ENCODE results near the gene SUSD6. TPM values are rescaled to one million over a fixed set of nuclear protein-coding genes. Genes with fewer than 3 reads are reported as not detected.

The SUSD6 gene
- total RNA-seq, 1 experiment from 2014 or later, result 3.7 TPM

DNA sequence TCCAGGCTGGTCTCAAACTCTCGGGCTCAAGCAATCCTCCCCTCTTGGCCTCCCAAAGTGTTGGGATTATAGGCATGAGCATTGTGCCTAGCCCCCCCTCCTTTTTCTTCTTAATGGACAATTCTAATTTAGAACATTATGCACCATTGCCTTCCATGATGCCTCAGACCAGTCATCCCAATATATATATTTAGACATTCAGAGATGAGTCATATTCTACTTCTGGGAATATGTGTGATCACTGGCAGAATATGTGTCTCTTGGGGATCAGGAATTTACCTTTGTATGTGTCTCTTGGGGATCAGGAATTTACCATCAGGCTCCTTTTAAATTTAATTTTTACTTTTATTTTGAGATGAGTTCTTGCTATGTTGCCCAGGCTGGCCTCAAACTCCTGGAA is 29.2 kb upstream of the SUSD6 start:
- Histone ChIP-seq H3K27ac (ENCODE audit: insufficient read length, low read depth, low read length) (no peak overlapping the region), H3K18ac (ENCODE audit: insufficient read length, low read depth, low read length) (no peak overlapping the region), H3K4me2 (ENCODE audit: insufficient read depth, insufficient read length, low read length) (no peak overlapping the region), H3K9me3 (ENCODE audit: control insufficient read depth, low read depth, low read length) (no peaks in the 10 kb centered on the region), H3K9ac (ENCODE audit: extremely low read depth, insufficient read length, low read length) (no peak overlapping the region), H2AFZ (ENCODE audit: low read length) (no peak overlapping the region), H3K27me3 (ENCODE audit: insufficient read depth, low read length) (no peaks in the 10 kb centered on the region), H3K23ac (ENCODE audit: insufficient read length, low read depth, low read length) (no peak overlapping the region), H2BK5ac (ENCODE audit: insufficient read length, low read length) (no peak overlapping the region), H4K91ac (ENCODE audit: insufficient read length, low read depth, low read length) (no peak overlapping the region), H2BK120ac (ENCODE audit: low read depth, low read length, poor library complexity, severe bottlenecking) (no peak overlapping the region), H3K4ac (ENCODE audit: low read depth, low read length) (no peak overlapping the region), H2BK15ac (ENCODE audit: low read depth, low read length) (no peak overlapping the region), H3K79me2 (ENCODE audit: insufficient read depth, low read length) (no peaks in the 10 kb centered on the region), H3K56ac (ENCODE audit: insufficient read length, low read depth, low read length) (no peak overlapping the region), H3K79me1 (ENCODE audit: insufficient read depth, low read depth, low read length, poor library complexity, severe bottlenecking) (no peaks in the 10 kb centered on the region), H2AK5ac (ENCODE audit: insufficient read length, low read length) (no peak overlapping the region), H3K4me1 (ENCODE audit: insufficient read depth, low read length) (no peaks in the 10 kb centered on the region), H3T11ph (ENCODE audit: low read length) (no peak overlapping the region), H3K14ac (ENCODE audit: insufficient read depth, low read length) (no peak overlapping the region), H2BK20ac (ENCODE audit: low read depth, low read length, poor library complexity, severe bottlenecking) (no peak overlapping the region), H3K23me2 (ENCODE audit: insufficient read length, low read depth, low read length, poor library complexity, severe bottlenecking) (no peaks in the 10 kb centered on the region), H4K20me1 (ENCODE audit: control insufficient read depth, insufficient read depth, insufficient read length) (no peaks in the 10 kb centered on the region), H4K8ac (replicated peaks; ENCODE audit: insufficient read length, low read depth, low read length) (no peak overlapping the region), H4K5ac (ENCODE audit: insufficient read length, low read depth, low read length) (no peak overlapping the region), H2BK12ac (ENCODE audit: insufficient read length, low read depth, low read length) (no peak overlapping the region)
- TF ChIP-seq, protein P1, sequence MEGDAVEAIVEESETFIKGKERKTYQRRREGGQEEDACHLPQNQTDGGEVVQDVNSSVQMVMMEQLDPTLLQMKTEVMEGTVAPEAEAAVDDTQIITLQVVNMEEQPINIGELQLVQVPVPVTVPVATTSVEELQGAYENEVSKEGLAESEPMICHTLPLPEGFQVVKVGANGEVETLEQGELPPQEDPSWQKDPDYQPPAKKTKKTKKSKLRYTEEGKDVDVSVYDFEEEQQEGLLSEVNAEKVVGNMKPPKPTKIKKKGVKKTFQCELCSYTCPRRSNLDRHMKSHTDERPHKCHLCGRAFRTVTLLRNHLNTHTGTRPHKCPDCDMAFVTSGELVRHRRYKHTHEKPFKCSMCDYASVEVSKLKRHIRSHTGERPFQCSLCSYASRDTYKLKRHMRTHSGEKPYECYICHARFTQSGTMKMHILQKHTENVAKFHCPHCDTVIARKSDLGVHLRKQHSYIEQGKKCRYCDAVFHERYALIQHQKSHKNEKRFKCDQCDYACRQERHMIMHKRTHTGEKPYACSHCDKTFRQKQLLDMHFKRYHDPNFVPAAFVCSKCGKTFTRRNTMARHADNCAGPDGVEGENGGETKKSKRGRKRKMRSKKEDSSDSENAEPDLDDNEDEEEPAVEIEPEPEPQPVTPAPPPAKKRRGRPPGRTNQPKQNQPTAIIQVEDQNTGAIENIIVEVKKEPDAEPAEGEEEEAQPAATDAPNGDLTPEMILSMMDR (conservative IDR thresholded peaks at IDR 0.05), result no peak
- Mint-ChIP-seq H3K27me3 (ENCODE audit: low read depth) (no peaks in the 10 kb centered on the region), H3K4me3 (no peak overlapping the region), H3K36me3 (ENCODE audit: insufficient read depth in 1 of 3, low read depth in 3 of 3) (no peaks in the 10 kb centered on the region), H3K4me1 (peaks cover 10 to 17% of the 10 kb centered on the region in 2 experiments), H3K27ac (no peak overlapping the region), H3K9me3 (no peaks in the 10 kb centered on the region; a peak in 1 of 5 replicates)
- no peak for DNase-seq
- no CpG with 5 or more reads among the region's 1 CpG for WGBS (ENCODE audit: extremely low coverage, insufficient read length, low lambda C conversion rate)
